GM19455 (cell line): ENCODE data around the gene PKN3.
"Not testable (repeated sequence)": the region's sequence is repeated elsewhere in the genome, so short reads cannot be mapped to it uniquely, and the experiment has no call there.

Experiments
- ATAC-seq: cut with Tn5 transposase; IDR thresholded peaks from one replicate; pipeline ENCODE4 v1.9.1; 2021; ENCODE audit not compliant: unreplicated experiment

The PKN3 gene

GRCh38 chr9:128690684-128691034, 11.6 kb upstream of the PKN3 start:
- no peak for ATAC-seq

GRCh38 chr9:128693738-128694137, 8.6 kb upstream of the PKN3 start:
- not testable (repeated sequence) for ATAC-seq

GRCh38 chr9:128694344-128694743, 8.0 kb upstream of the PKN3 start:
- ATAC-seq = no peak

- ATAC-seq = no peak
Observed at GRCh38 chr9:128696923-128697707, 5.2 kb upstream of the PKN3 start.

GRCh38 chr9:128699096-128699795, 3.1 kb upstream of the PKN3 start:
- ATAC-seq = not testable (repeated sequence)

- no peak for ATAC-seq
Observed at GRCh38 chr9:128701227-128701854, 962 bp upstream of the PKN3 start.

GRCh38 chr9:128702949-128703615, 779 bp downstream of the PKN3 start:
- ATAC-seq = peak; percentile 28

GRCh38 chr9:128703616-128704355, 1.5 kb downstream of the PKN3 start:
- ATAC-seq = no peak

GRCh38 chr9:128704356-128704670, 2.0 kb downstream of the PKN3 start:
- ATAC-seq = no peak

GRCh38 chr9:128705051-128705965, 3.0 kb downstream of the PKN3 start:
- ATAC-seq = no peak

- ATAC-seq = no peak
Observed at GRCh38 chr9:128706045-128706444, 3.7 kb downstream of the PKN3 start.

GRCh38 chr9:128706671-128707381, 4.5 kb downstream of the PKN3 start:
- no peak for ATAC-seq

- no peak for ATAC-seq
Observed at GRCh38 chr9:128707446-128707845, 5.1 kb downstream of the PKN3 start.

- ATAC-seq = no peak
Observed at GRCh38 chr9:128712451-128713410, 10.4 kb downstream of the PKN3 start.

GRCh38 chr9:128713411-128713780, 11.1 kb downstream of the PKN3 start:
- no peak for ATAC-seq

GRCh38 chr9:128713941-128714573, 11.8 kb downstream of the PKN3 start:
- ATAC-seq = no peak

GRCh38 chr9:128714586-128715435, 12.5 kb downstream of the PKN3 start:
- ATAC-seq = no peak
